SK-N-SH (cell line): ENCODE results near the gene TMEM143. TPM values are rescaled to one million over a fixed set of nuclear protein-coding genes. Genes with fewer than 3 reads are reported as not detected.
A peak's percentile ranks its signal among the peaks of the same experiment; 100 is the strongest.

ENCODE experiments used
- CTCF ChIA-PET: fragments of 300-600, 350-600 bp; formaldehyde crosslinking; extraction: SDS; loops from one replicate; lab custom pipeline; 2021; lab: Yijun Ruan, JAX
- POLR2A ChIA-PET: fragments of 350-600 bp; sonication (Branson Sonifier 250); formaldehyde crosslinking; extraction: SDS; loops from one replicate; lab custom pipeline; 2020; ENCODE audit warnings: antibody characterized with exemption, inconsistent platforms; lab: Yijun Ruan, JAX
- DNase-seq: peaks from one replicate; pipeline ENCODE4 v3.0.0; 2012
- H2AFZ ChIP-seq: fragments of 200-600 bp; sonication (generic); 2 replicates; pipeline ENCODE4 v1.8.1; 2016; ENCODE audit warnings: antibody characterized with exemption, mild to moderate bottlenecking, low read depth
- H3F3A ChIP-seq: fragments of 200-600 bp; sonication (generic); replicated peaks from 2 replicates; pipeline ENCODE3; 2016; ENCODE audit warnings: antibody characterized with exemption, mild to moderate bottlenecking; ENCODE audit not compliant: insufficient read depth
- H3K27ac ChIP-seq, 2 experiments: fragments of 200-500 bp in 1 of 2; fragments of 200-600 bp in 1 of 2; sonication (Bioruptor generic) in 1 of 2; sonication (generic), shearing (Covaris generic) in 1 of 2; 2 replicates each; pipeline versions ENCODE4 v1.5.1 to v1.6.1; 2014 to 2016; ENCODE audit warnings: low read depth in 2 of 2, inconsistent platforms in 1 of 2, low read length in 1 of 2, mild to moderate bottlenecking in 1 of 2, mixed read lengths in 1 of 2
- H3K27me3 ChIP-seq: fragments of 200-600 bp; sonication (generic), shearing (Covaris generic); 2 replicates; pipeline ENCODE4 v1.6.1; 2016; ENCODE audit warnings: mixed run types; ENCODE audit not compliant: insufficient read depth
- H3K36me3 ChIP-seq, 2 experiments: fragments of 200-500 bp in 1 of 2; fragments of 200-600 bp in 1 of 2; sonication (Bioruptor generic) in 1 of 2; sonication (generic) in 1 of 2; replicated peaks in 1 of 2; 2 replicates each; pipeline versions ENCODE3 to v1.5.1; 2014 to 2016; ENCODE audit warnings: low read length in 1 of 2, mild to moderate bottlenecking in 1 of 2; ENCODE audit not compliant: insufficient read depth in 2 of 2, control insufficient read depth in 1 of 2
- H3K4me1 ChIP-seq, 2 experiments: fragments of 200-500 bp in 1 of 2; fragments of 200-600 bp in 1 of 2; sonication (Bioruptor generic) in 1 of 2; sonication (generic), shearing (Covaris generic) in 1 of 2; 2 replicates each; pipeline versions ENCODE4 v1.5.1 to v1.6.1; 2014 to 2016; ENCODE audit warnings: low read depth in 1 of 2, low read length in 1 of 2, mixed run types in 1 of 2; ENCODE audit not compliant: insufficient read depth in 2 of 2, control insufficient read depth in 1 of 2
- H3K4me2 ChIP-seq: fragments of 200-600 bp; sonication (generic), shearing (Covaris generic); 2 replicates; pipeline ENCODE4 v1.6.1; 2017; ENCODE audit warnings: mixed run types
- H3K4me3 ChIP-seq, 2 experiments: fragments of 200-500 bp in 1 of 2; fragments of 200-600 bp in 1 of 2; sonication (Bioruptor generic) in 1 of 2; sonication (generic), shearing (Covaris generic) in 1 of 2; 2 replicates each; pipeline versions ENCODE4 v1.5.1 to v1.8.1; 2014 to 2016; ENCODE audit warnings: low read depth in 2 of 2, inconsistent platforms in 1 of 2, low read length in 1 of 2, mild to moderate bottlenecking in 1 of 2, mixed read lengths in 1 of 2, moderate library complexity in 1 of 2
- H3K79me2 ChIP-seq: fragments of 200-600 bp; sonication (generic); 2 replicates; pipeline ENCODE4 v1.8.1; 2017; ENCODE audit warnings: mild to moderate bottlenecking; ENCODE audit not compliant: insufficient read depth
- H3K9ac ChIP-seq: fragments of 200-600 bp; sonication (generic); 2 replicates; pipeline ENCODE4 v1.6.1; 2017; ENCODE audit warnings: mixed run types
- H3K9me2 ChIP-seq: fragments of 200-600 bp; sonication (generic); 2 replicates; pipeline ENCODE4 v1.6.1; 2017; ENCODE audit warnings: mixed run types
- H3K9me3 ChIP-seq: fragments of 200-600 bp; sonication (generic); 2 replicates; pipeline ENCODE4 v1.6.1; 2017; ENCODE audit warnings: mixed run types, mild to moderate bottlenecking, moderate library complexity
- H4K20me1 ChIP-seq: fragments of 200-600 bp; sonication (generic); 2 replicates; pipeline ENCODE4 v1.6.1; 2017; ENCODE audit warnings: mild to moderate bottlenecking, mixed run types; ENCODE audit not compliant: insufficient read depth
- EP300 ChIP-seq, 2 experiments: IDR thresholded peaks; 2 replicates each; pipeline versions ENCODE4 v1.4.0 to v1.6.1; 2012; ENCODE audit warnings: borderline replicate concordance in 1 of 2, low read depth in 1 of 2, low read length in 1 of 2
- FOSL2 ChIP-seq: IDR thresholded peaks from 2 replicates; pipeline ENCODE4 v1.4.0; 2012; ENCODE audit warnings: low read depth, mild to moderate bottlenecking, moderate library complexity, borderline replicate concordance
- FOXJ3 ChIP-seq: sonication (generic); formaldehyde crosslinking; IDR thresholded peaks from 2 replicates; pipeline ENCODE4 v1.5.1; 2020; ENCODE audit warnings: mild to moderate bottlenecking, missing genetic modification reagents
- JUND ChIP-seq: IDR thresholded peaks from 2 replicates; pipeline ENCODE4 v1.4.0; 2012
- MAX ChIP-seq: IDR thresholded peaks from 2 replicates; pipeline ENCODE4 v1.4.0; 2012; ENCODE audit warnings: low read depth
- RAD21 ChIP-seq: IDR thresholded peaks from 2 replicates; pipeline ENCODE4 v1.6.1; 2012; ENCODE audit warnings: mild to moderate bottlenecking, low read length
- REST ChIP-seq: IDR thresholded peaks from 2 replicates; pipeline ENCODE4 v1.6.1; 2012; ENCODE audit warnings: mild to moderate bottlenecking, low read depth, low read length, moderate library complexity
- SMC3 ChIP-seq: IDR thresholded peaks from 2 replicates; pipeline ENCODE4 v1.6.1; 2012; ENCODE audit warnings: low read depth, low read length, improper control_type of control experiment
- TAF1 ChIP-seq: IDR thresholded peaks from 2 replicates; pipeline ENCODE4 v1.6.1; 2012; ENCODE audit warnings: low read depth, mild to moderate bottlenecking, low read length, moderate library complexity, borderline replicate concordance
- WGBS: methylation state at CpG from one replicate; pipeline ENCODE4 v1.1.6; 2017; ENCODE audit warnings: low lambda C conversion rate; 5-methylcytosine and 5-hydroxymethylcytosine counted together
- polyA plus RNA-seq, 3 experiments: library from polyadenylated mRNA; depleted of rRNA; stranded (reverse); fragments of >200 nt; gene quantifications; 2 replicates each; pipeline ENCODE4 v1.2.3, GENCODE V29; 2012
- TF ChIP-seq, protein P1 (sequence below): fragments of 150-350 bp; IDR thresholded peaks from 2 replicates; pipeline ENCODE4 v1.6.1; 2016; ENCODE audit warnings: mild to moderate bottlenecking, low read depth, low read length

TMEM143 gene
- polyA plus RNA-seq, 1 of the 3 experiments (the other 2 are of a cell fraction), result 21.9 TPM

- Histone ChIP-seq H3K79me2 (peaks cover 45% of the 10 kb centered on the region), H3K9me3 (no peaks in the 10 kb centered on the region), H3K36me3 (peaks cover 0 to 19% of the 10 kb centered on the region in 2 experiments), H3K4me2 (peak overlapping the region; percentile 68), H3K4me3 (peak overlapping the region; percentile 47 to 55; a peak in 1 of 4 replicates)
- CTCF ChIA-PET, result interaction anchor here (0.6 to 2.2 kb wide), 7 partner anchors 10 to 277 kb away, joined by 3 to 6 read pairs (median 4); partner anchors contain the start of gene KDELR1
- WGBS, result 71% methylated on average over 15 of the region's 15 CpGs
- peak; percentile 73 for TF ChIP-seq JUND
- TF ChIP-seq, protein P1, sequence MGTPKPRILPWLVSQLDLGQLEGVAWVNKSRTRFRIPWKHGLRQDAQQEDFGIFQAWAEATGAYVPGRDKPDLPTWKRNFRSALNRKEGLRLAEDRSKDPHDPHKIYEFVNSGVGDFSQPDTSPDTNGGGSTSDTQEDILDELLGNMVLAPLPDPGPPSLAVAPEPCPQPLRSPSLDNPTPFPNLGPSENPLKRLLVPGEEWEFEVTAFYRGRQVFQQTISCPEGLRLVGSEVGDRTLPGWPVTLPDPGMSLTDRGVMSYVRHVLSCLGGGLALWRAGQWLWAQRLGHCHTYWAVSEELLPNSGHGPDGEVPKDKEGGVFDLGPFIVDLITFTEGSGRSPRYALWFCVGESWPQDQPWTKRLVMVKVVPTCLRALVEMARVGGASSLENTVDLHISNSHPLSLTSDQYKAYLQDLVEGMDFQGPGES, result no peak
- no peak for TF ChIP-seq RAD21
- TF ChIP-seq REST, result no peak
- peak; percentile 81 for TF ChIP-seq FOSL2
- TF ChIP-seq MAX, result no peak
- no peak for TF ChIP-seq EP300 (IDR thresholded peaks at IDR 0.05; ENCODE audit: borderline replicate concordance in 1 of 2, low read depth in 1 of 2, low read length in 1 of 2)
- no peak for TF ChIP-seq SMC3
- TF ChIP-seq FOXJ3, result no peak
- no peak for TF ChIP-seq TAF1
- TF ChIP-seq, all 33 proteins: peak for 2
- Histone ChIP-seq H3K4me1 (peaks cover 17 to 26% of the 10 kb centered on the region in 2 experiments; a peak in 3 of 4 replicates), H3K27me3 (no peaks in the 10 kb centered on the region), H3K9me2 (no peaks in the 10 kb centered on the region), H3K9ac (no peak overlapping the region), H3F3A (peaks cover 65% of the 10 kb centered on the region), H3K27ac (peak overlapping the region; percentile 32 to 61; a peak in 3 of 4 replicates), H4K20me1 (peaks cover 15% of the 10 kb centered on the region), H2AFZ (no peak overlapping the region)
- POLR2A ChIA-PET, result interaction anchor here (1.8 kb wide), 1 partner anchor 8 kb away, joined by 8 read pairs; a partner anchor contains a TSS
- no peak for DNase-seq
These were observed 34.4 kb downstream of the TMEM143 start for GRCh38 chr19:48329167-48329891.
